PC-3 (cell line): ENCODE results near the gene BTG4. TPM values are rescaled to one million over a fixed set of nuclear protein-coding genes. Genes with fewer than 3 reads are reported as not detected.

ENCODE experiments used
- ATAC-seq: fragments of 200-7000 bp; cut with Tn5 transposase; 2 replicates; pipeline ENCODE4 v1.9.1; 2020; ENCODE audit warnings: mild to moderate bottlenecking, moderate library complexity
- BruUV-seq: library from RNA; stranded (reverse); fragments of 400-500 nt; replicated peaks from 2 replicates; lab custom pipeline; 2021; lab: Mats Ljungman, UMichigan
- CTCF ChIA-PET: fragments of 300-600 bp; sonication (Branson Sonifier 250); formaldehyde crosslinking; loops from one replicate; lab custom pipeline; 2022; ENCODE audit warnings: antibody characterized with exemption; lab: Charles Lee
- POLR2A ChIA-PET: fragments of 300-600 bp; sonication (Branson Sonifier 250); formaldehyde crosslinking; loops from one replicate; lab custom pipeline; 2022; ENCODE audit warnings: antibody characterized with exemption; ENCODE audit not compliant: unreplicated experiment; lab: Charles Lee
- DNase-seq: peaks from one replicate; pipeline ENCODE4 v3.0.0-alpha.2; 2015
- H2AFZ ChIP-seq: fragments of 300-600 bp; sonication (generic); 2 replicates; pipeline ENCODE4 v1.6.0; 2016; ENCODE audit warnings: antibody characterized with exemption, low read length
- H3F3A ChIP-seq: fragments of 300-600 bp; sonication (generic); one replicate; pipeline ENCODE4 v1.6.0; 2017; ENCODE audit warnings: antibody characterized with exemption, low read length, control low read depth, mild to moderate bottlenecking; ENCODE audit not compliant: unreplicated experiment
- H3K27ac ChIP-seq: fragments of 300-600 bp; sonication (generic); 2 replicates; pipeline ENCODE4 v1.5.1; 2016; ENCODE audit warnings: mild to moderate bottlenecking, low read length
- H3K27me3 ChIP-seq: fragments of 300-600 bp; sonication (generic); 2 replicates; pipeline ENCODE4 v1.6.1; 2016; ENCODE audit warnings: low read length, mixed read lengths
- H3K36me3 ChIP-seq: fragments of 300-600 bp; sonication (generic); 2 replicates; pipeline ENCODE4 v1.6.1; 2016; ENCODE audit warnings: low read depth, mixed run types, low read length, mixed read lengths
- H3K4me1 ChIP-seq: fragments of 300-600 bp; sonication (generic); 2 replicates; pipeline ENCODE4 v1.5.1; 2016; ENCODE audit warnings: low read length; ENCODE audit not compliant: insufficient read depth
- H3K4me2 ChIP-seq: fragments of 300-600 bp; sonication (generic); 2 replicates; pipeline ENCODE4 v1.6.0; 2016; ENCODE audit warnings: low read length
- H3K4me3 ChIP-seq: fragments of 300-600 bp; sonication (generic); 2 replicates; pipeline ENCODE4 v1.5.1; 2016; ENCODE audit warnings: mild to moderate bottlenecking, low read length, mixed read lengths
- H3K79me2 ChIP-seq: fragments of 300-600 bp; sonication (generic); 2 replicates; pipeline ENCODE4 v1.6.1; 2017; ENCODE audit warnings: low read length, mixed read lengths
- H3K9ac ChIP-seq: fragments of 300-600 bp; sonication (generic); 2 replicates; pipeline ENCODE4 v1.6.0; 2016; ENCODE audit warnings: mild to moderate bottlenecking, low read length
- H3K9me2 ChIP-seq: fragments of 300-600 bp; sonication (generic); replicated peaks from 2 replicates; pipeline ENCODE4 v1.6.1; 2016; ENCODE audit warnings: mixed run types, low read length, mixed read lengths
- H3K9me3 ChIP-seq: fragments of 300-600 bp; sonication (generic); 2 replicates; pipeline ENCODE4 v1.6.1; 2016; ENCODE audit warnings: low read length, mixed read lengths
- H4K20me1 ChIP-seq: fragments of 300-600 bp; sonication (generic); 2 replicates; pipeline ENCODE4 v1.6.1; 2016; ENCODE audit warnings: low read length, mixed read lengths
- CTCF ChIP-seq: fragments of 300-600 bp; sonication (generic); conservative IDR thresholded peaks from 2 replicates; pipeline ENCODE4 v1.5.1; 2017; ENCODE audit warnings: antibody characterized with exemption, low read depth, mild to moderate bottlenecking, low read length
- EZH2 ChIP-seq: fragments of 300-600 bp; sonication (generic); IDR thresholded peaks from one replicate; pipeline ENCODE4 v1.6.1; 2017; ENCODE audit warnings: antibody characterized with exemption, mild to moderate bottlenecking, low read length; ENCODE audit not compliant: unreplicated experiment
- EZH2phosphoT487 ChIP-seq: fragments of 300-600 bp; sonication (generic); IDR thresholded peaks from 2 replicates; pipeline ENCODE4 v1.6.1; 2018; ENCODE audit warnings: mild to moderate bottlenecking, antibody characterized with exemption, low read length, borderline replicate concordance
- intact Hi-C: fragments of 100-400 bp; cut with micrococcal nuclease; formaldehyde crosslinking; loops from 2 replicates; pipeline ENCODE4 v1.9.0; 2023
- total RNA-seq: library from RNA; depleted of rRNA; stranded (reverse); fragments of >200 nt; gene quantifications from 2 replicates; pipeline ENCODE4 v1.2.3, GENCODE V29; 2014

Gene BTG4
- total RNA-seq, 1 experiment from 2014 or later, result not detected

DNA sequence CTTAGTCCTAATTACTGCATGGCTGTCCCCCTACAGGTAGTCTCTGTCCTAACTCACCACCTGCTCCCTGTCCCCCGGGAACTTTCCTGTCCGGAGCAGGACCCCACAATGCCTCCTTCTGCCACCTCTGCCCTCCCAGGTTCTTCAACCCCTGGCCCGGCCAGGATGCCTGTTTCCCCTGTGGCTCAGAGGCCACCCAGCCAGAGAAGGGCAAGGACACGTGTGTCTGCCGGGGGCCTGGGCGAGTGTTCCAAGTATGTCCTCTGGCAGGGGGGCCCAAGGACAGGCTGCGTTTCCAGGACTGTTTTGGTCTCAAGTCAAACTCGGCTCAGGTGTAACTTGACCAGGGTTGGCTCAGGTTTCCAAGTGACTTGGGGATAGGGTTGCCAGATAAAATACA is 63.8 kb downstream of the BTG4 start:
- H3K9me2 ChIP-seq, result no peaks in the 10 kb centered on the region
- TF ChIP-seq CTCF, result no peak
- TF ChIP-seq EZH2phosphoT487, result no peak
- no peak for TF ChIP-seq EZH2
- intact Hi-C loops, result loop anchor here (5.0 kb wide), 1 partner anchor 1001 kb away; no protein-coding TSS in a partner anchor
- H3K9ac ChIP-seq, result no peak overlapping the region
- H3K4me3 ChIP-seq, result no peak overlapping the region
- no peaks in the 10 kb centered on the region for H4K20me1 ChIP-seq
- ChIA-PET POLR2A (no interaction called here), CTCF (no interaction called here)
- ATAC-seq, result no peak
- no peak overlapping the region for H3K27ac ChIP-seq
- no peak overlapping the region for H3K4me2 ChIP-seq
- BruUV-seq, result no TSS peak
- no peak for DNase-seq
- no peaks in the 10 kb centered on the region for H3K9me3 ChIP-seq
- H3K36me3 ChIP-seq, result no peaks in the 10 kb centered on the region
- H3K4me1 ChIP-seq, result no peaks in the 10 kb centered on the region
- no peaks in the 10 kb centered on the region for H3K79me2 ChIP-seq
- H2AFZ ChIP-seq, result no peak overlapping the region
- no peaks in the 10 kb centered on the region for H3F3A ChIP-seq
- H3K27me3 ChIP-seq, result no peaks in the 10 kb centered on the region

DNA sequence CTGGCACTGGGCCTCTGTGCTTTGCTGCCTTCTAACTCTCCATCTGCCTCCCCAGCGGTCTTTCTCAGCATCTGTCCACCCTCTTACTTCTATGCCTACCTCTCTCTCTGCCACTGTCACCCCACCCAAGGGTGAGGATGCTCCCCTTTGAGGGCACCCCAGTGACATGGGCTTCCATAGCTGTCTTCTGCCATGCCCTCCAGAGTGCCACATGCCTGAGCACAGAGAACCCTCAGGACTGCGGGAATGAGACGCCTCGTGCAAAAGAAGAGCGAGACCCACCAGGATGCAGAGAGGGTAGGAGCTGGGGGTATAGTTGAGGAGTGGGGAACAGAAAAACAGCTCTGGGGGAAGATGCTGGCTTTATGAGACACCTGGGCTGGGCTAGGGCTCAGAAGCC is 64.3 kb downstream of the BTG4 start:
- DNase-seq (no peak), ATAC-seq (no peak)
- H3K4me1 ChIP-seq, result no peaks in the 10 kb centered on the region
- ChIA-PET CTCF (no interaction called here), POLR2A (no interaction called here)
- no peaks in the 10 kb centered on the region for H3K9me3 ChIP-seq
- no peaks in the 10 kb centered on the region for H4K20me1 ChIP-seq
- TF ChIP-seq EZH2 (no peak), EZH2phosphoT487 (no peak), CTCF (no peak)
- H3F3A ChIP-seq, result no peaks in the 10 kb centered on the region
- H3K79me2 ChIP-seq, result no peaks in the 10 kb centered on the region
- no peak overlapping the region for H2AFZ ChIP-seq
- no peak overlapping the region for H3K4me2 ChIP-seq
- H3K4me3 ChIP-seq, result no peak overlapping the region
- no TSS peak for BruUV-seq
- no peak overlapping the region for H3K27ac ChIP-seq
- intact Hi-C loops, result loop anchor here (5.0 kb wide), 1 partner anchor 1001 kb away; no protein-coding TSS in a partner anchor
- H3K9me2 ChIP-seq, result no peaks in the 10 kb centered on the region
- no peak overlapping the region for H3K9ac ChIP-seq
- no peaks in the 10 kb centered on the region for H3K27me3 ChIP-seq
- H3K36me3 ChIP-seq, result no peaks in the 10 kb centered on the region

- H3K4me2 ChIP-seq, result no peak overlapping the region
- H4K20me1 ChIP-seq, result no peaks in the 10 kb centered on the region
- H3K27me3 ChIP-seq, result no peaks in the 10 kb centered on the region
- H3K9me2 ChIP-seq, result no peaks in the 10 kb centered on the region
- no TSS peak for BruUV-seq
- H3K27ac ChIP-seq, result no peak overlapping the region
- no peak overlapping the region for H2AFZ ChIP-seq
- no peaks in the 10 kb centered on the region for H3K4me1 ChIP-seq
- no peak overlapping the region for H3K4me3 ChIP-seq
- H3F3A ChIP-seq, result no peaks in the 10 kb centered on the region
- H3K36me3 ChIP-seq, result no peaks in the 10 kb centered on the region
- H3K79me2 ChIP-seq, result no peaks in the 10 kb centered on the region
- DNase-seq (no peak), ATAC-seq (no peak)
- intact Hi-C loops, result loop anchor here (5.0 kb wide), 1 partner anchor 1000 kb away; no protein-coding TSS in a partner anchor
- ChIA-PET CTCF (interaction anchor here (1.7 kb wide), 1 partner anchor 164 kb away, joined by 22 read pairs; no protein-coding TSS in a partner anchor), POLR2A (no interaction called here)
- TF ChIP-seq EZH2phosphoT487, result no peak
- TF ChIP-seq EZH2, result no peak
- TF ChIP-seq CTCF, result no peak
- H3K9me3 ChIP-seq, result no peaks in the 10 kb centered on the region
- no peak overlapping the region for H3K9ac ChIP-seq
Measured at GRCh38 chr11:111447112-111447471, 65.1 kb downstream of the BTG4 start.
